GM18498 (cell line): ENCODE results near the gene NFX1.
"Not testable (repeated sequence)": the region's sequence is repeated elsewhere in the genome, so short reads cannot be mapped to it uniquely, and the experiment has no call there.

Source experiments
- ATAC-seq: cut with Tn5 transposase; IDR thresholded peaks from one replicate; pipeline ENCODE4 v1.9.1; 2021; ENCODE audit warnings: mild to moderate bottlenecking, moderate library complexity; ENCODE audit not compliant: unreplicated experiment

The NFX1 gene

GRCh38 chr9:33385979-33386640 lies 95.8 kb downstream of the NFX1 start:
- ATAC-seq = not testable (repeated sequence)

GRCh38 chr9:33386641-33386996 lies 96.3 kb downstream of the NFX1 start:
- ATAC-seq = not testable (repeated sequence)

GRCh38 chr9:33386998-33387397 lies 96.7 kb downstream of the NFX1 start:
- ATAC-seq = not testable (repeated sequence)

- ATAC-seq = no peak
Measured at GRCh38 chr9:33388110-33388994, 98.0 kb downstream of the NFX1 start.

GRCh38 chr9:33391111-33391771 lies 100.9 kb downstream of the NFX1 start:
- ATAC-seq = not testable (repeated sequence)

GRCh38 chr9:33392591-33393021 lies 102.3 kb downstream of the NFX1 start:
- ATAC-seq = not testable (repeated sequence)

- no peak for ATAC-seq
Measured at GRCh38 chr9:33393581-33393980, 103.3 kb downstream of the NFX1 start.

GRCh38 chr9:33393986-33394385 lies 103.7 kb downstream of the NFX1 start:
- not testable (repeated sequence) for ATAC-seq

- ATAC-seq = not testable (repeated sequence)
Measured at GRCh38 chr9:33395159-33395879, 105.0 kb downstream of the NFX1 start.

- ATAC-seq = not testable (repeated sequence)
Measured at GRCh38 chr9:33397801-33398200, 107.5 kb downstream of the NFX1 start.

GRCh38 chr9:33399047-33399446 lies 108.7 kb downstream of the NFX1 start:
- ATAC-seq = not testable (repeated sequence)

GRCh38 chr9:33401809-33402208 lies 111.5 kb downstream of the NFX1 start:
- not testable (repeated sequence) for ATAC-seq

- ATAC-seq = not testable (repeated sequence)
Measured at GRCh38 chr9:33402371-33402770, 112.1 kb downstream of the NFX1 start, which contains the start of gene AQP7. AQP7 (minus strand) TSS chr9:33402568; CDS start chr9:33401262, 1,306 bp downstream.

- ATAC-seq = no peak
Measured at GRCh38 chr9:33403941-33404787, 113.8 kb downstream of the NFX1 start.

- ATAC-seq = no peak
Measured at GRCh38 chr9:33404788-33405362, 114.6 kb downstream of the NFX1 start.

- no peak for ATAC-seq
Measured at GRCh38 chr9:33407061-33407460, 116.7 kb downstream of the NFX1 start.

- no peak for ATAC-seq
Measured at GRCh38 chr9:33408087-33408486, 117.8 kb downstream of the NFX1 start.

- ATAC-seq = no peak
Measured at GRCh38 chr9:33414268-33414667, 124.0 kb downstream of the NFX1 start.

- no peak for ATAC-seq
Measured at GRCh38 chr9:33414889-33415500, 124.7 kb downstream of the NFX1 start.
